Mucosa of descending colon (tissue), 3 donors: Measurements from ENCODE around the gene PEX12. TPM values are rescaled to one million over a fixed set of nuclear protein-coding genes. Genes with fewer than 3 reads are reported as not detected.

Source experiments
- ATAC-seq: fragments of 200-7000 bp; cut with Tn5 transposase; one replicate; pipeline ENCODE4 v1.9.1; 2020; ENCODE audit warnings: mild to moderate bottlenecking, moderate library complexity
- DNase-seq, 3 donors: peaks; one replicate each; pipeline ENCODE4 v3.0.0-alpha.2; 2020
- H3K36me3 ChIP-seq: fragments of 200-600 bp; one replicate; pipeline ENCODE4 v1.8.0; 2021; ENCODE audit warnings: low read depth, mild to moderate bottlenecking
- H3K4me1 ChIP-seq: fragments of 200-600 bp; one replicate; pipeline ENCODE4 v1.8.0; 2021; ENCODE audit warnings: low read depth, mild to moderate bottlenecking
- H3K4me3 ChIP-seq: fragments of 200-600 bp; one replicate; pipeline ENCODE4 v1.8.0; 2021; ENCODE audit warnings: mild to moderate bottlenecking
- H3K9me3 ChIP-seq: fragments of 200-600 bp; one replicate; pipeline ENCODE4 v1.8.0; 2021; ENCODE audit warnings: mild to moderate bottlenecking
- intact Hi-C, 2 donors: fragments of 100-400 bp; cut with DNase I in 1 of 2; cut with micrococcal nuclease in 1 of 2; formaldehyde crosslinking; loops; one replicate each; pipeline versions ENCODE4 v1.11.0 to v1.11.1; 2022; cut with DNase I, micrococcal nuclease
- total RNA-seq, 3 donors: library from RNA; stranded (reverse); fragmentation: NEBNext Ultra II Directional in 2 of 3; extraction: Animal tissue kit (Norgen Biotek cat#: 25700) in 2 of 3; gene quantifications; one replicate each; pipeline versions ENCODE4 v1.2.1 to v1.2.4, GENCODE V29; 2021 to 2023
- TF ChIP-seq, protein P1 (sequence below): fragments of 200-600 bp; IDR thresholded peaks from one replicate; pipeline ENCODE4 v1.8.0; 2022; ENCODE audit warnings: antibody characterized with exemption, mild to moderate bottlenecking
- donor health status: DM: no; HTN: no; CAD: no; lungs with moderate emphysema.
- donor health status: DM: no; HTN: no; CAD: no.
- donor health status: DM: no; HTN: yes; CAD: no.

PEX12 gene
- total RNA-seq, 3 donors from 2014 or later, result 2.8 to 4.9 (median 3.8) TPM

DNA sequence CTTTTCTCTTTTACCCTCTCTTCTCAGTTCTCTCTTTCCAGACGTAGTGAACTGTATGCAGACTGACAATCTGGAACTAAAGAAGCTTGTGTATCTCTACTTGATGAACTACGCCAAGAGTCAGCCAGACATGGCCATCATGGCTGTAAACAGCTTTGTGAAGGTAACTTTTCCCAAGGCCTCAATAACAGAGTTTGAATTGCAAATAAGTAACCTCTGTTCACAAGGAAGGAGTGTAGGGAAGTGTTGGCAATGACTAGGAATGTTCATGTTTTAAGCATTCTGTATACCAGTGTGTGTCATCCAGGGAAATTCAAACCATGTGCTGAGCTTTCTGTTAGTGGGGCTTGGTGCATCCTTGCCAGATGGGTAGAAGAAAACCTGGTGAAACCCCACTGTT, 27.3 kb upstream of the PEX12 start:
- TF ChIP-seq, protein P1, sequence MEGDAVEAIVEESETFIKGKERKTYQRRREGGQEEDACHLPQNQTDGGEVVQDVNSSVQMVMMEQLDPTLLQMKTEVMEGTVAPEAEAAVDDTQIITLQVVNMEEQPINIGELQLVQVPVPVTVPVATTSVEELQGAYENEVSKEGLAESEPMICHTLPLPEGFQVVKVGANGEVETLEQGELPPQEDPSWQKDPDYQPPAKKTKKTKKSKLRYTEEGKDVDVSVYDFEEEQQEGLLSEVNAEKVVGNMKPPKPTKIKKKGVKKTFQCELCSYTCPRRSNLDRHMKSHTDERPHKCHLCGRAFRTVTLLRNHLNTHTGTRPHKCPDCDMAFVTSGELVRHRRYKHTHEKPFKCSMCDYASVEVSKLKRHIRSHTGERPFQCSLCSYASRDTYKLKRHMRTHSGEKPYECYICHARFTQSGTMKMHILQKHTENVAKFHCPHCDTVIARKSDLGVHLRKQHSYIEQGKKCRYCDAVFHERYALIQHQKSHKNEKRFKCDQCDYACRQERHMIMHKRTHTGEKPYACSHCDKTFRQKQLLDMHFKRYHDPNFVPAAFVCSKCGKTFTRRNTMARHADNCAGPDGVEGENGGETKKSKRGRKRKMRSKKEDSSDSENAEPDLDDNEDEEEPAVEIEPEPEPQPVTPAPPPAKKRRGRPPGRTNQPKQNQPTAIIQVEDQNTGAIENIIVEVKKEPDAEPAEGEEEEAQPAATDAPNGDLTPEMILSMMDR, result no peak
- Histone ChIP-seq H3K36me3 (no peaks in the 10 kb centered on the region), H3K4me1 (no peaks in the 10 kb centered on the region), H3K9me3 (no peaks in the 10 kb centered on the region), H3K4me3 (no peak overlapping the region)
- DNase-seq (no peak), ATAC-seq (no peak)
- intact Hi-C loops, result loop anchor here in 1 of 2 donors (10.0 kb wide), 1 partner anchor 139 kb away; no protein-coding TSS in a partner anchor

DNA sequence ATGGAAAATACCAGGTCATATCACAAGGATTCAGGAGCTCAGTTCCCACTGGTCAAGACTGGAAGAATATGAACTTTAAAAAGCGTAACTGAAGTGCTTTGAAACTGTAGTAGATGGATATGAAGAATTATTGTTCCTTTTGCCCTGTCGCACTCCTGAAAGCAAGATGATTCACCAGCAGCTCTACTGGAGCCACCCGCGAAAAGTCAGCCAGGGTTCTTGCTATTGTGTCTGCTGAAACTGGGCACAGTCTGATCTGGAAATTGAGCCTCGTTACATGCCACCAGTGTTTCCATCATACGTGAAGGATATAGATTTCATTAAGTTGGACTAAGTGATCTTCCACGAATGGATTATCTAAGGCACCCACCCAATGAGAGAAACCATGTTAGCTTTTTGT, 25.3 kb upstream of the PEX12 start:
- no peak for ATAC-seq

DNA sequence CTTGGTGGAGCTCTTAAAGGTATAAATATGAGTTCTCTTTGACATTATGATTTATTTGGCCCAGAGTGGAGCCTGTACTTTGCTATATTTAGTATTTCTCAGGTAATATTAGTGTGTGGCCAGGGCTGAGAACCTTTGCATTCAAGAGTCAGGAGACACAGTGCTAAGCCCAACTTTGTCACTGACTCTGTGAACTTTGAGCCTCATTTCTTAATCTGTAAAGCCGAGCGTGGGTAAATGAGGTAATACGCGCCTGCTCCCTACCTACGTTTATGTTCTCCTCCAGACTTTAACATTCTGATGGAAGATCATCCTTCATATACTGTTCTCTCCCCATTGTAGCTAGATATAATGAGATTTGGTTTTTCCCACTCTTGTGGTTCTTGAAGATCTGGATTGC, 19.2 kb upstream of the PEX12 start:
- TF ChIP-seq, protein P1, result no peak
- no peak overlapping the region for H3K4me3 ChIP-seq
- intact Hi-C loops, result no loop called here
- H3K4me1 ChIP-seq, result no peaks in the 10 kb centered on the region
- no peak for DNase-seq
- no peaks in the 10 kb centered on the region for H3K36me3 ChIP-seq
- H3K9me3 ChIP-seq, result no peaks in the 10 kb centered on the region
- no peak for ATAC-seq

More for the DNA sequence above, 25.3 kb upstream of the PEX12 start:
- TF ChIP-seq, protein P1, result no peak
- Histone ChIP-seq H3K4me3 (no peak overlapping the region), H3K4me1 (no peaks in the 10 kb centered on the region), H3K36me3 (no peaks in the 10 kb centered on the region), H3K9me3 (no peaks in the 10 kb centered on the region)
- intact Hi-C loops, result loop anchor here in 1 of 2 donors (10.0 kb wide), 1 partner anchor 141 kb away; no protein-coding TSS in a partner anchor
- DNase-seq, result no peak

DNA sequence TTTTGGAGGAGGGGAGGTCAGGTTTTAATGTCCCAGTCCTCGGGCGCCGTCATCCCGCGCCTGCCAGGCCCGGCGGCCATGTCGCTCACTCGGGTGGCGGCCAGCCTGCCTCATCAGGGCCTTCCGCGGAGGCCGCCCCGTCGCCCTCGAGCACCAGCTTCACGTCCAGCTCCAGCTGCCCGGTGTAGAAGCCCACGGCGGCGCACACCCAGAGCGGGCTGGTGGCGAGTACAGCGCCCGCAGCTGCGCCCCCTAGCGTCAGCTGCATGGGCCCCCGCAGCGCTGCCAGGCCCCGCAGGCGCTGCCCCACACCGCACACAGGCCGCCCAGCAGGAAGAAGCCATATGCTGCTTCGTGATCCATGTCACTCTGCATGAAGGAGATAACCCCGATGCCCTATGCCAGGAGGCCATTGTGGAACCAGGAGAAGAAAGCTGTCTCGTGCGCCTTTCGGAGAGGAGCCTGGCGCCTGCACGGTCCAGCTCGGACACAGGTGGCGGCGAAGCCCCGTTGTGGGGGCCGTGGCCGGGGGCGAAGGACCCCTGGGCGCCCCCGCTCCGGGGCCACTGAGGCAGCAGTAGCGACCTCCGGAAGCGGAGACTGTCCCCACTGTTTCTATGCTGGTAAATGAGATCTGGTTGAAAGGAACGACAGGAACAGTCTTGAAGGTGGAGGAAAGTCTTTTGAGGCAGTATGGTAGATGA, 18.3 kb upstream of the PEX12 start:
- Histone ChIP-seq H3K36me3 (no peaks in the 10 kb centered on the region), H3K4me1 (no peaks in the 10 kb centered on the region), H3K9me3 (no peaks in the 10 kb centered on the region), H3K4me3 (no peak overlapping the region)
- TF ChIP-seq, protein P1, result no peak
- ATAC-seq (no peak), DNase-seq (no peak)
- intact Hi-C loops, result no loop called here

DNA sequence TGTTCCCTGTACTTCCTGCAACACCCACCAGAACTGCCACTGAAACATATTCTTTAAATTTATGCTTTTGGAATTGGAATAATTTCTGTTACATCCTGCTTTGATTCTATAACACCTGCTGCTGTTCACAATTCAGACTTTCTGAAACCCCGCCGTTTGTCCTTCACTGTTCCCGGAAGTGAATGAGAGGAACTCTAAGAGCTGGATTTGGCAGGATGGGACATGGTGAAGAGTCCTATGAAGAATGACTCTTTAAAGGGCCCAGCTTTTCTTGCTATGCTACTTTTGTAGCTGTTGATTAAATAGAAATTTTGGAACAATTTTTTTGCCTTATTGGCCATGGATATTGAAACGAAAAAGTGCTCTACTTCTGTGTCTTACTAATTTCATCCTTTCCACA, 17.7 kb upstream of the PEX12 start:
- ATAC-seq (no peak), DNase-seq (no peak)
- Histone ChIP-seq H3K4me1 (no peaks in the 10 kb centered on the region), H3K9me3 (no peaks in the 10 kb centered on the region), H3K4me3 (no peak overlapping the region), H3K36me3 (no peaks in the 10 kb centered on the region)
- intact Hi-C loops, result no loop called here
- TF ChIP-seq, protein P1, result no peak
